K562 (cell line): ENCODE data around the gene KLHL24. TPM values are rescaled to one million over a fixed set of nuclear protein-coding genes. Genes with fewer than 3 reads are reported as not detected.

Source experiments
- AFF4 ChIP-seq: sonication (generic); formaldehyde crosslinking; IDR thresholded peaks from 2 replicates; pipeline ENCODE4 v1.8.0; 2023; ENCODE audit warnings: mild to moderate bottlenecking, missing genetic modification reagents
- CCNT2 ChIP-seq: IDR thresholded peaks from 2 replicates; pipeline ENCODE4 v1.6.1; 2011; ENCODE audit warnings: borderline replicate concordance, low read depth, mild to moderate bottlenecking, moderate library complexity, mixed read lengths, low read length; ENCODE audit not compliant: insufficient read length; ENCODE audit errors: extremely low read depth
- CEBPB ChIP-seq: fragments of 450-650 bp; IDR thresholded peaks from 2 replicates; pipeline ENCODE4 v1.6.1; 2016; ENCODE audit warnings: missing genetic modification characterization, missing compliant biosample characterization
- CUX1 ChIP-seq: fragments of 200-800 bp; sonication (Bioruptor generic); IDR thresholded peaks from 2 replicates; pipeline ENCODE4 v1.6.1; 2016; ENCODE audit warnings: missing genetic modification characterization, missing compliant biosample characterization
- MIER1 ChIP-seq: fragments of 450-650 bp; IDR thresholded peaks from 2 replicates; pipeline ENCODE4 v1.6.1; 2016; ENCODE audit warnings: antibody characterized with exemption, mild to moderate bottlenecking, low read depth
- PHF21A ChIP-seq: fragments of 450-650 bp; IDR thresholded peaks from 2 replicates; pipeline ENCODE4 v1.6.1; 2017; ENCODE audit warnings: low read depth, borderline replicate concordance
- PHF8 ChIP-seq: fragments of 200-600 bp; sonication (generic); IDR thresholded peaks from 2 replicates; pipeline ENCODE4 v1.6.1; 2012; ENCODE audit warnings: mixed run types, mild to moderate bottlenecking, inconsistent platforms, low read length, moderate library complexity, borderline replicate concordance
- SIX5 ChIP-seq, 2 experiments: IDR thresholded peaks; 2 replicates each; pipeline ENCODE4 v1.6.1; 2011; ENCODE audit warnings: low read length in 2 of 2, borderline replicate concordance in 1 of 2, low read depth in 1 of 2, mild to moderate bottlenecking in 1 of 2, moderate library complexity in 1 of 2; ENCODE audit not compliant: insufficient read depth in 1 of 2
- VEZF1 ChIP-seq: fragments of 200-800 bp; sonication (Bioruptor generic); IDR thresholded peaks from 2 replicates; pipeline ENCODE4 v1.6.1; 2017; ENCODE audit warnings: missing genetic modification characterization, missing compliant biosample characterization
- ZBTB11 ChIP-seq, 3 experiments: fragments of 200-800 bp in 1 of 3; fragments of 250-450 bp in 1 of 3; fragments of 450-650 bp in 1 of 3; sonication (Bioruptor Pico) in 1 of 3; sonication (Bioruptor generic) in 1 of 3; formaldehyde crosslinking in 1 of 3; IDR thresholded peaks; 2 replicates each; pipeline versions ENCODE4 v1.6.1 to v1.8.0; 2016 to 2022; ENCODE audit warnings: mild to moderate bottlenecking in 2 of 3, missing genetic modification characterization in 2 of 3, missing compliant biosample characterization in 1 of 3, moderate library complexity in 1 of 3
- polyA plus RNA-seq, 8 experiments: library from polyadenylated mRNA; depleted of rRNA in 4 of 8; stranded (reverse) in 5 of 8; unstranded in 3 of 8; fragments of >200 nt; fragmentation: Nextera tagmentation in 2 of 8; fragmentation: Illumina TruSeq in 1 of 8; extraction: Ambion mirVana in 2 of 8; extraction: Trizol in 1 of 8; gene quantifications; 2 replicates each; pipeline versions ENCODE4 v1.2.1 to v1.2.3, GENCODE V29; 2011 to 2014; ENCODE audit warnings: inconsistent platforms in 1 of 8, missing spikeins in 1 of 8
- total RNA-seq, 7 experiments: library from RNA; depleted of rRNA in 6 of 7; stranded (reverse); fragments of >200 nt in 6 of 7; fragmentation: Illumina TruSeq in 2 of 7; extraction: Trizol in 2 of 7; gene quantifications; 2 replicates each; pipeline versions ENCODE4 v1.2.1 to v1.2.3, GENCODE V29; 2011 to 2021; ENCODE audit warnings: low replicate concordance in 1 of 7

KLHL24 gene
- total and polyA plus RNA-seq, 9 of the 15 experiments (the other 6 are each of a cell fraction or from before 2014, with no cell fraction given): 3.3 to 21.2 (median 14.2) TPM

GRCh38 chr3:183697610-183698317 is 62.3 kb downstream of the KLHL24 start, which contains the start of gene YEATS2 (continued):
- TF ChIP-seq MIER1 (no peak), PHF8 (peak; percentile 91; the same call in 1 of the 2 replicates), CCNT2 (peak; percentile 76), ZBTB11 (CRISPR knock-in tag; IDR thresholded peaks at IDR 0.05) (peak in 1 of 3 experiments; percentile 64; a peak in 1 of 6 replicates), AFF4 (CRISPR knock-in tag) (no peak), CEBPB (tag) (no peak), CUX1 (CRISPR knock-in tag) (peak; percentile 62; the same call in 1 of the 2 replicates), SIX5 (IDR thresholded peaks at IDR 0.05; ENCODE audit: borderline replicate concordance in 1 of 2, insufficient read depth in 1 of 2, low read depth in 1 of 2, low read length in 2 of 2) (no peak), PHF21A (no peak), VEZF1 (CRISPR knock-in tag) (peak; percentile 89)
